ENCODE data around the gene TBKBP1. TPM values are rescaled to one million over a fixed set of nuclear protein-coding genes. Genes with fewer than 3 reads are reported as not detected.

TBKBP1 gene
- total and polyA plus RNA-seq, 2 donors (not counting 1 experiment from before 2014, with no cell fraction given) = 4.6 to 11.6 TPM

DNA sequence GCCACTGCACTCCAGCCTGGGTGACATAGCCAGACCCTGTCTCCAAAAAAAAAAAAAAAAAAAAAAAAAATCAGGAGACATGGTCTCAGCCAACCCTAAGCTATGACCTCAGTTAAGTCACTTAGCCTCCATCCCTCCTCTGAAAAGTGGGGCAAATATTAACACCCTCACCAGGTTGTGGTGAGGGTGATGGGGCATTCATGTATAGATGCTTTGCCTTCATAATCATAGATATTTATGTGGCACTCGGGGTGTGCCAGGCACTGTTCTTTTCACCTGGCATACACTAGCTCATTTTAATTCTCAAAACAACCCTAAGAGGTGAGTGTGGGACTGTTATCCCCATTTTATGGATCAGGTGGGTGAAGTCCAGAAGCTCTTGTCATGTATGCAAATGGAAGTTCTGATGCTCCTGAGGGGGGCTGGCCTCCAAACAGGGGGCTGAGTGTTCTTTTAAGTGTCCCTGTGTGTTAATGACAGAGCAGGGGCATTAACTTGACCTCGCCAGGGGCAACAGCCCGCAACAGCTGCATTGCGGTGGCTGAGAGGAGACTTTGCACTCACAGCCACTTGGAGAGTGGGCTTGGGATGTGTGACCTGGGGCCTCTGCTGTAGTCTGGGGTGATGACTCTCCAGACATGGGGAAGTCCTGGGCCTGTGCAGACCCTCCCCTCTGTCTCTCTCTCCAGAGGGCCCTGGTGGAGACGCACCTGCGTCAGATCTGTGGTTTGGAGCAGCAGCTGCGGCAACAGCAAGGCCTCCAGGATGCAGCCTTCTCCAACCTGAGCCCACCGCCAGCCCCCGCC is 4.1 kb downstream of the TBKBP1 start:
- Histone ChIP-seq H2AFZ (ENCODE audit: low read length) (no peak overlapping the region), H3K27ac (ENCODE audit: insufficient read depth, low read length) (no peak overlapping the region), H3K9ac (ENCODE audit: insufficient read depth, low read length) (no peak overlapping the region), H3K4me3 (replicated peaks in 1 of 4; ENCODE audit: control extremely low read depth in 1 of 4, insufficient read depth in 1 of 4, low read depth in 3 of 4, low read length in 4 of 4) (no peak overlapping the region), H3K36me3 (ENCODE audit: control insufficient read depth, insufficient read depth, low read length) (peaks cover 4% of the 10 kb centered on the region), H3K4me1 (ENCODE audit: control insufficient read depth, extremely low read depth, insufficient read depth, low read length) (peaks cover 4% of the 10 kb centered on the region), H3K27me3 (ENCODE audit: control insufficient read depth, insufficient read depth, low read length) (no peaks in the 10 kb centered on the region), H3K79me2 (ENCODE audit: control insufficient read depth, insufficient read depth, low read length) (no peaks in the 10 kb centered on the region), H4K20me1 (ENCODE audit: control insufficient read depth, extremely low read depth, insufficient read depth, low read length) (no peaks in the 10 kb centered on the region), H3K4me2 (ENCODE audit: extremely low read depth, insufficient read depth, low read length) (no peak overlapping the region), H3K9me3 (ENCODE audit: control insufficient read depth, insufficient read depth, low read depth, low read length) (no peaks in the 10 kb centered on the region)
- DNase-seq (ENCODE audit: low read depth in 2 of 2) = no peak
- TF ChIP-seq EZH2 (IDR thresholded peaks at IDR 0.05; ENCODE audit: low read length, missing control alignments) = no peak
- TF ChIP-seq, protein P1, sequence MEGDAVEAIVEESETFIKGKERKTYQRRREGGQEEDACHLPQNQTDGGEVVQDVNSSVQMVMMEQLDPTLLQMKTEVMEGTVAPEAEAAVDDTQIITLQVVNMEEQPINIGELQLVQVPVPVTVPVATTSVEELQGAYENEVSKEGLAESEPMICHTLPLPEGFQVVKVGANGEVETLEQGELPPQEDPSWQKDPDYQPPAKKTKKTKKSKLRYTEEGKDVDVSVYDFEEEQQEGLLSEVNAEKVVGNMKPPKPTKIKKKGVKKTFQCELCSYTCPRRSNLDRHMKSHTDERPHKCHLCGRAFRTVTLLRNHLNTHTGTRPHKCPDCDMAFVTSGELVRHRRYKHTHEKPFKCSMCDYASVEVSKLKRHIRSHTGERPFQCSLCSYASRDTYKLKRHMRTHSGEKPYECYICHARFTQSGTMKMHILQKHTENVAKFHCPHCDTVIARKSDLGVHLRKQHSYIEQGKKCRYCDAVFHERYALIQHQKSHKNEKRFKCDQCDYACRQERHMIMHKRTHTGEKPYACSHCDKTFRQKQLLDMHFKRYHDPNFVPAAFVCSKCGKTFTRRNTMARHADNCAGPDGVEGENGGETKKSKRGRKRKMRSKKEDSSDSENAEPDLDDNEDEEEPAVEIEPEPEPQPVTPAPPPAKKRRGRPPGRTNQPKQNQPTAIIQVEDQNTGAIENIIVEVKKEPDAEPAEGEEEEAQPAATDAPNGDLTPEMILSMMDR (conservative IDR thresholded peaks at IDR 0.05 in 1 of 2, IDR thresholded peaks at IDR 0.05 in 1 of 2; ENCODE audit: low read depth in 1 of 2, low read length in 2 of 2) = no peak

DNA sequence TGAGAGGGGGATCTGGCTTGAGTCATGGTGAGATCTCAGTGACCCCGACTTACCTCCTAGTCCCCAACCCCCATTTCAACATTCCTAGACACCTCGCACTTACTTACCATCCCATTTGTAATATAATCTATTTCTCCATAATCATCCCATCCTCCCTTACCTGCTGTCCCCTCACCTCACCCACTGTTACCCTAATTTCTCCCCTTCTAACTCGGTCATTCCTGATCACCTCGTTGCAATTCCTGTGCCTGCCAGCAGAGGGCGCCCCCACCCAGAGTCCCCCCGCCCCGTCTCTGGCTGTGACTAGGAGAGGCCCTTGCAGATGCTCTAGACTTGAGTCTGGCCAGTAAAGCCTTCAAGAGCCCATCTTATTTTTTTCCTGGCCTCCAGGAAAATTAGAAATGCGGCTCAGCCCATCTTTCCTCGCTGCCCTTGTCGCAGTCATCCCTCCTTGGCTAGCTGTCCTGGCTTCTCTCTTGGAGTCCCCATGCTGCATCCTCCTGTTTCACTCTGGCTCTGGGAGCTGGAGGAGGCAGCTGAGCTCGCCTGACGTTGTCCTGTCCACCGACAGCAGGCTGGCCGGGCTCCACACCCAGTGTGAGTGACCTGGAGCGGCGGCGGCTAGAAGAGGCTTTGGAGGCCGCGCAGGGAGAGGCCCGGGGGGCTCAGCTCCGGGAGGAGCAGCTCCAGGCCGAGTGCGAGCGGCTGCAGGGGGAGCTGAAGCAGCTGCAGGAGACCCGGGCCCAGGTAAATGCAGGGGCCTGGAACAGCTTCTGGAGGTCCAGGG is 5.0 kb downstream of the TBKBP1 start:
- H3K27ac ChIP-seq (ENCODE audit: insufficient read depth, low read length) = no peak overlapping the region
- peaks cover 4% of the 10 kb centered on the region for H3K4me1 ChIP-seq (ENCODE audit: control insufficient read depth, extremely low read depth, insufficient read depth, low read length)
- peak in 1 of 2 donors; percentile 49 for DNase-seq (ENCODE audit: low read depth in 2 of 2)
- H3K79me2 ChIP-seq (ENCODE audit: control insufficient read depth, insufficient read depth, low read length) = no peaks in the 10 kb centered on the region
- no peaks in the 10 kb centered on the region for H3K9me3 ChIP-seq (ENCODE audit: control insufficient read depth, insufficient read depth, low read depth, low read length)
- H3K36me3 ChIP-seq (ENCODE audit: control insufficient read depth, insufficient read depth, low read length) = peaks cover 4% of the 10 kb centered on the region
- H3K27me3 ChIP-seq (ENCODE audit: control insufficient read depth, insufficient read depth, low read length) = no peaks in the 10 kb centered on the region
- H3K4me3 ChIP-seq (replicated peaks in 1 of 4; ENCODE audit: control extremely low read depth in 1 of 4, insufficient read depth in 1 of 4, low read depth in 3 of 4, low read length in 4 of 4) = no peak overlapping the region
- no peak overlapping the region for H3K9ac ChIP-seq (ENCODE audit: insufficient read depth, low read length)
- H2AFZ ChIP-seq (ENCODE audit: low read length) = no peak overlapping the region
- H3K4me2 ChIP-seq (ENCODE audit: extremely low read depth, insufficient read depth, low read length) = no peak overlapping the region
- TF ChIP-seq EZH2 (IDR thresholded peaks at IDR 0.05; ENCODE audit: low read length, missing control alignments) = no peak
- TF ChIP-seq, protein P1 (conservative IDR thresholded peaks at IDR 0.05 in 1 of 2, IDR thresholded peaks at IDR 0.05 in 1 of 2; ENCODE audit: low read depth in 1 of 2, low read length in 2 of 2) = peak; percentile 69 to 87
- H4K20me1 ChIP-seq (ENCODE audit: control insufficient read depth, extremely low read depth, insufficient read depth, low read length) = no peaks in the 10 kb centered on the region

DNA sequence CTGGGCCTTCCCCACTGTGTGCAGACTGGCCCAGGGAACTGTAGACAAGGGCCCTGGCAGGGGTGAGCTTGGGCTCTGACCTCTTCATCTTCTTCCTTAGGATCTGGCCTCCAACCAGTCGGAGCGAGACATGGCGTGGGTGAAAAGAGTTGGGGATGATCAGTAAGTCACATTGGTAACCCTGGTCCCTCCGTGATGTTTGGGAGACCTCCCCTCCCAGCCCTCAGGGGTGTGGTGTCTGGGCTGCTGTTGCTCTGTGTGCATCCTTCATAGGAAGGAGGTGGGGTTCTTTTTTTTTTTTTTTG is 5.5 kb downstream of the TBKBP1 start:
- no peaks in the 10 kb centered on the region for H3K9me3 ChIP-seq (ENCODE audit: control insufficient read depth, insufficient read depth, low read depth, low read length)
- H3K27me3 ChIP-seq (ENCODE audit: control insufficient read depth, insufficient read depth, low read length) = no peaks in the 10 kb centered on the region
- no peak for TF ChIP-seq EZH2 (IDR thresholded peaks at IDR 0.05; ENCODE audit: low read length, missing control alignments)
- TF ChIP-seq, protein P1 (conservative IDR thresholded peaks at IDR 0.05 in 1 of 2, IDR thresholded peaks at IDR 0.05 in 1 of 2; ENCODE audit: low read depth in 1 of 2, low read length in 2 of 2) = no peak
- H3K4me2 ChIP-seq (ENCODE audit: extremely low read depth, insufficient read depth, low read length) = no peak overlapping the region
- H3K27ac ChIP-seq (ENCODE audit: insufficient read depth, low read length) = no peak overlapping the region
- peaks cover 4% of the 10 kb centered on the region for H3K36me3 ChIP-seq (ENCODE audit: control insufficient read depth, insufficient read depth, low read length)
- H3K4me3 ChIP-seq (replicated peaks in 1 of 4; ENCODE audit: control extremely low read depth in 1 of 4, insufficient read depth in 1 of 4, low read depth in 3 of 4, low read length in 4 of 4) = no peak overlapping the region
- no peak overlapping the region for H3K9ac ChIP-seq (ENCODE audit: insufficient read depth, low read length)
- H3K79me2 ChIP-seq (ENCODE audit: control insufficient read depth, insufficient read depth, low read length) = no peaks in the 10 kb centered on the region
- no peaks in the 10 kb centered on the region for H4K20me1 ChIP-seq (ENCODE audit: control insufficient read depth, extremely low read depth, insufficient read depth, low read length)
- H2AFZ ChIP-seq (ENCODE audit: low read length) = no peak overlapping the region
- peaks cover 4% of the 10 kb centered on the region for H3K4me1 ChIP-seq (ENCODE audit: control insufficient read depth, extremely low read depth, insufficient read depth, low read length)
- DNase-seq (ENCODE audit: low read depth in 2 of 2) = no peak

Measured in fibroblast of lung (primary cell).